ENCODE measurements around the gene HMG20A.

GRCh38 chr15:77479015-77479414, 58.3 kb downstream of the HMG20A start:
- TF ChIP-seq GATA2 (IDR thresholded peaks at IDR 0.05; ENCODE audit: low read depth, low read length) = no peak
- TF ChIP-seq GATA3 (IDR thresholded peaks at IDR 0.05; ENCODE audit: low read depth, low read length) = no peak

Data from SH-SY5Y (cell line).